ENCODE data around the gene TMEM131L.
A peak's percentile ranks its signal among the peaks of the same experiment; 100 is the strongest.

Gene TMEM131L

GRCh38 chr4:153541456-153542096 is 75.4 kb downstream of the TMEM131L start:
- Histone ChIP-seq H3K4me3 (no peak overlapping the region), H3K36me3 (no peaks in the 10 kb centered on the region), H3K9me3 (no peaks in the 10 kb centered on the region), H3K27ac (peak overlapping the region; percentile 80 to 84), H3K27me3 (no peaks in the 10 kb centered on the region), H3K4me1 (peaks cover 0 to 96% (median 44%) of the 10 kb centered on the region in 4 donors)
- no peak for DNase-seq
- no peak for TF ChIP-seq CTCF (IDR thresholded peaks at IDR 0.05)
- intact Hi-C loops (cut with DNase I; ENCODE audit: low total_unique reads): no loop called here

GRCh38 chr4:153542131-153542530 is 76.0 kb downstream of the TMEM131L start:
- no peak for DNase-seq
- H3K4me3 ChIP-seq: no peak overlapping the region
- no peaks in the 10 kb centered on the region for H3K27me3 ChIP-seq
- H3K4me1 ChIP-seq: peaks cover 0 to 96% (median 43%) of the 10 kb centered on the region in 4 donors
- intact Hi-C loops (cut with DNase I; ENCODE audit: low total_unique reads): no loop called here
- no peaks in the 10 kb centered on the region for H3K9me3 ChIP-seq
- no peak for TF ChIP-seq CTCF (IDR thresholded peaks at IDR 0.05)
- H3K27ac ChIP-seq: peak overlapping the region; percentile 80 to 84
- H3K36me3 ChIP-seq: no peaks in the 10 kb centered on the region

- no peak for DNase-seq
- Histone ChIP-seq H3K27ac (peak overlapping the region; percentile 80 to 84), H3K9me3 (no peaks in the 10 kb centered on the region), H3K4me3 (no peak overlapping the region), H3K36me3 (no peaks in the 10 kb centered on the region), H3K4me1 (peaks cover 0 to 96% (median 41%) of the 10 kb centered on the region in 4 donors), H3K27me3 (no peaks in the 10 kb centered on the region)
- intact Hi-C loops (cut with DNase I; ENCODE audit: low total_unique reads): no loop called here
- no peak for TF ChIP-seq CTCF (IDR thresholded peaks at IDR 0.05)
Measured at GRCh38 chr4:153542834-153543233, 76.7 kb downstream of the TMEM131L start.

- Histone ChIP-seq H3K4me1 (peaks cover 0 to 96% (median 38%) of the 10 kb centered on the region in 4 donors), H3K27me3 (no peaks in the 10 kb centered on the region), H3K9me3 (no peaks in the 10 kb centered on the region), H3K27ac (peak overlapping the region; percentile 80 to 84), H3K4me3 (no peak overlapping the region), H3K36me3 (no peaks in the 10 kb centered on the region)
- no peak for TF ChIP-seq CTCF (IDR thresholded peaks at IDR 0.05)
- intact Hi-C loops (cut with DNase I; ENCODE audit: low total_unique reads): no loop called here
- no peak for DNase-seq
Measured at GRCh38 chr4:153543351-153543750, 77.2 kb downstream of the TMEM131L start.

- intact Hi-C loops (cut with DNase I; ENCODE audit: low total_unique reads): no loop called here
- DNase-seq: no peak
- H3K36me3 ChIP-seq: no peaks in the 10 kb centered on the region
- no peaks in the 10 kb centered on the region for H3K9me3 ChIP-seq
- H3K4me1 ChIP-seq: peaks cover 0 to 92% (median 35%) of the 10 kb centered on the region in 4 donors
- H3K27me3 ChIP-seq: no peaks in the 10 kb centered on the region
- no peak for TF ChIP-seq CTCF (IDR thresholded peaks at IDR 0.05)
- peak overlapping the region; percentile 80 to 84 for H3K27ac ChIP-seq
- H3K4me3 ChIP-seq: no peak overlapping the region
Measured at GRCh38 chr4:153545822-153546221, 79.7 kb downstream of the TMEM131L start.
